ENCODE results near the gene ZFP30.

Gene ZFP30

GRCh38 chr19:37594982-37595382 lies 60.3 kb downstream of the ZFP30 start:
- Histone ChIP-seq H3K36me3 (ENCODE audit: control insufficient read depth, insufficient read depth, low read length) (no peaks in the 10 kb centered on the region), H3K79me2 (peaks cover 10% of the 10 kb centered on the region), H3K4me3 (ENCODE audit: low read depth, low read length) (peak overlapping the region; percentile 99), H3K9ac (peak overlapping the region; percentile 63), H3K27me3 (ENCODE audit: control insufficient read depth, insufficient read depth, low read length) (no peaks in the 10 kb centered on the region), H3K9me3 (ENCODE audit: control insufficient read depth, low read length) (no peaks in the 10 kb centered on the region), H3K4me2 (ENCODE audit: low read length) (peak overlapping the region; percentile 79), H2AFZ (peak overlapping the region; percentile 96), H3K4me1 (no peaks in the 10 kb centered on the region), H3K27ac (peak overlapping the region; percentile 90)
- TF ChIP-seq, protein P1, sequence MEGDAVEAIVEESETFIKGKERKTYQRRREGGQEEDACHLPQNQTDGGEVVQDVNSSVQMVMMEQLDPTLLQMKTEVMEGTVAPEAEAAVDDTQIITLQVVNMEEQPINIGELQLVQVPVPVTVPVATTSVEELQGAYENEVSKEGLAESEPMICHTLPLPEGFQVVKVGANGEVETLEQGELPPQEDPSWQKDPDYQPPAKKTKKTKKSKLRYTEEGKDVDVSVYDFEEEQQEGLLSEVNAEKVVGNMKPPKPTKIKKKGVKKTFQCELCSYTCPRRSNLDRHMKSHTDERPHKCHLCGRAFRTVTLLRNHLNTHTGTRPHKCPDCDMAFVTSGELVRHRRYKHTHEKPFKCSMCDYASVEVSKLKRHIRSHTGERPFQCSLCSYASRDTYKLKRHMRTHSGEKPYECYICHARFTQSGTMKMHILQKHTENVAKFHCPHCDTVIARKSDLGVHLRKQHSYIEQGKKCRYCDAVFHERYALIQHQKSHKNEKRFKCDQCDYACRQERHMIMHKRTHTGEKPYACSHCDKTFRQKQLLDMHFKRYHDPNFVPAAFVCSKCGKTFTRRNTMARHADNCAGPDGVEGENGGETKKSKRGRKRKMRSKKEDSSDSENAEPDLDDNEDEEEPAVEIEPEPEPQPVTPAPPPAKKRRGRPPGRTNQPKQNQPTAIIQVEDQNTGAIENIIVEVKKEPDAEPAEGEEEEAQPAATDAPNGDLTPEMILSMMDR (IDR thresholded peaks at IDR 0.05) = no peak

DNA sequence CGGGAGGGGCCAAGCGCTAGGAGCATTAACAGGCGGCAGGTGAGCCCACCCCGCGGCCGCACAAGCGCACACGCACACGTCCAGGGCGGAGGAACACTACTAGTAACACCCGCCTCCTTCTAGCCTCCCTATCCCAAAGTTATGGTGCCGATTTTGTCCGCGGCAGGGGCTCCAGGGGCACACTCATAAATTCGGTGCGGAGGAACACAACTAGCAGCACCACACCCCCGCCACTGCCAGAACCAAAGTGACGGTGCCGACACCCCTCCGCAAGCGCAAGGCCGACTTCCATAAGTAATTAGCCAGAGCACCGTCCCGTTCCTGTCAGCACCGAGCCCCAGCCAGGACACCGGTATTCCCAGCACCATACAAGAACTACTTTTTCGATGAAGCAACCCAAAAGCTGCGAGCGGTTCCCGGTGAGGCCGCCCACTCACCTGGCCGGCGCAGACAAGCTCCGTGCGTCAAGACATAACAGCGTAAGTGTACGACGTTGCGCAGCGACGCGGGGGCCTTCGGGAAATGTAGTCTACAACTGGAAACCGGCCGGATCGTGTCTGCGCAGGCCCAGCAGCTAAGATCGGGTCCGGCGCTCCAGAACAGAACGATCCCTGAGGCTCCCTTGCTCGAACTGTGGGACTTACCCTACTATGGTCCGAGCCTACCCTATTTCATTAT lies 60.8 kb downstream of the ZFP30 start, which contains the start of the genes ZNF540 and ZNF571:
ZNF540 (plus strand) TSS at position 573 of the 678 bp plus-strand sequence. CDS start 3,572 bp downstream, outside the sequence.
ZNF571 (minus strand) TSS at position 489 of the 678 bp plus-strand sequence. CDS start 8,116 bp downstream, outside the sequence.
- Histone ChIP-seq H3K4me3 (ENCODE audit: low read depth, low read length) (peak within 1 kb of the TSS; percentile 99), H3K27ac (peak within 1 kb of the TSS; percentile 90), H2AFZ (peak within 1 kb of the TSS; percentile 96), H3K36me3 (ENCODE audit: control insufficient read depth, insufficient read depth, low read length) (no peaks in the 10 kb centered on the region), H3K9me3 (ENCODE audit: control insufficient read depth, low read length) (no peaks in the 10 kb centered on the region), H3K9ac (peak within 1 kb of the TSS; percentile 63), H3K79me2 (peaks cover 10% of the 10 kb centered on the region), H3K4me1 (no peaks in the 10 kb centered on the region), H3K27me3 (ENCODE audit: control insufficient read depth, insufficient read depth, low read length) (no peaks in the 10 kb centered on the region), H3K4me2 (ENCODE audit: low read length) (peak within 1 kb of the TSS; percentile 79)
- TF ChIP-seq, protein P1 (IDR thresholded peaks at IDR 0.05) = no peak

GRCh38 chr19:37593996-37594303 lies 61.3 kb downstream of the ZFP30 start:
- no peak overlapping the region for H3K9ac ChIP-seq
- TF ChIP-seq, protein P1 (IDR thresholded peaks at IDR 0.05) = no peak
- H3K27ac ChIP-seq = peak overlapping the region; percentile 90
- H3K9me3 ChIP-seq (ENCODE audit: control insufficient read depth, low read length) = no peaks in the 10 kb centered on the region
- no peaks in the 10 kb centered on the region for H3K36me3 ChIP-seq (ENCODE audit: control insufficient read depth, insufficient read depth, low read length)
- H3K4me3 ChIP-seq (ENCODE audit: low read depth, low read length) = peak overlapping the region; percentile 99
- no peaks in the 10 kb centered on the region for H3K27me3 ChIP-seq (ENCODE audit: control insufficient read depth, insufficient read depth, low read length)
- H3K4me2 ChIP-seq (ENCODE audit: low read length) = peak overlapping the region; percentile 79
- H3K4me1 ChIP-seq = no peaks in the 10 kb centered on the region
- H2AFZ ChIP-seq = peak overlapping the region; percentile 96
- peaks cover 10% of the 10 kb centered on the region for H3K79me2 ChIP-seq

DNA sequence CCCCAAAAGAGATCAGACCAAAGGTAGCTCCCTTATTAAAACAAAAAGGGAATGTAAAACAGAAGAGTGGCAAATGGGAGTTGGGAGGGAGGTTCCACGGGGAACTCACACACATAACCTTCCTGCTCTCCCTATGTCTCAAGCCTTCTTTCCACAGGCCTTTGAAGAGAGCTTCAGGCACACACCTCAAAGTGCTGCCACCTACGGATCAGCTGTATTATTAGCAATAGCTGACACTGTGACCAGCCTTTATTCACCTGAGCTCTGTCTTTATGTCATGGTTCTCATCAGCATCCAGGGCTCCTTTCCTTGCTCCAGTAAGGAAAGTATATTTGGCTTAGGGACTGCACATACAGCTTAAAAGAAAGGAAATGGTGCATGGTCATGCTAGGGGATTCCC lies 71.9 kb downstream of the ZFP30 start:
- Histone ChIP-seq H3K4me2 (ENCODE audit: low read length) (no peak overlapping the region), H2AFZ (no peak overlapping the region), H3K4me3 (ENCODE audit: low read depth, low read length) (no peak overlapping the region), H3K9ac (no peak overlapping the region), H3K79me2 (peaks cover 22% of the 10 kb centered on the region), H3K36me3 (ENCODE audit: control insufficient read depth, insufficient read depth, low read length) (no peaks in the 10 kb centered on the region), H3K9me3 (ENCODE audit: control insufficient read depth, low read length) (no peaks in the 10 kb centered on the region), H3K27me3 (ENCODE audit: control insufficient read depth, insufficient read depth, low read length) (no peaks in the 10 kb centered on the region), H3K27ac (no peak overlapping the region), H3K4me1 (no peaks in the 10 kb centered on the region)
- TF ChIP-seq, protein P1 (IDR thresholded peaks at IDR 0.05) = no peak

- H3K4me1 ChIP-seq = no peaks in the 10 kb centered on the region
- H3K4me3 ChIP-seq (ENCODE audit: low read depth, low read length) = no peak overlapping the region
- no peak overlapping the region for H3K4me2 ChIP-seq (ENCODE audit: low read length)
- TF ChIP-seq, protein P1 (IDR thresholded peaks at IDR 0.05) = no peak
- no peaks in the 10 kb centered on the region for H3K79me2 ChIP-seq
- H3K9ac ChIP-seq = no peak overlapping the region
- H3K36me3 ChIP-seq (ENCODE audit: control insufficient read depth, insufficient read depth, low read length) = peaks cover 9% of the 10 kb centered on the region
- H3K27ac ChIP-seq = no peak overlapping the region
- no peaks in the 10 kb centered on the region for H3K27me3 ChIP-seq (ENCODE audit: control insufficient read depth, insufficient read depth, low read length)
- H2AFZ ChIP-seq = no peak overlapping the region
- H3K9me3 ChIP-seq (ENCODE audit: control insufficient read depth, low read length) = no peaks in the 10 kb centered on the region
Measured at GRCh38 chr19:37572203-37572602, 83.1 kb downstream of the ZFP30 start.
